GM12874 (cell line): ENCODE measurements around the gene GRIK5.

ENCODE experiments used
- TF ChIP-seq, protein P1 (sequence below): IDR thresholded peaks from 2 replicates; pipeline ENCODE4 v1.5.1; 2011; ENCODE audit warnings: low read depth, mild to moderate bottlenecking, control low read depth, low read length, moderate library complexity; ENCODE audit not compliant: insufficient read depth

The GRIK5 gene

DNA sequence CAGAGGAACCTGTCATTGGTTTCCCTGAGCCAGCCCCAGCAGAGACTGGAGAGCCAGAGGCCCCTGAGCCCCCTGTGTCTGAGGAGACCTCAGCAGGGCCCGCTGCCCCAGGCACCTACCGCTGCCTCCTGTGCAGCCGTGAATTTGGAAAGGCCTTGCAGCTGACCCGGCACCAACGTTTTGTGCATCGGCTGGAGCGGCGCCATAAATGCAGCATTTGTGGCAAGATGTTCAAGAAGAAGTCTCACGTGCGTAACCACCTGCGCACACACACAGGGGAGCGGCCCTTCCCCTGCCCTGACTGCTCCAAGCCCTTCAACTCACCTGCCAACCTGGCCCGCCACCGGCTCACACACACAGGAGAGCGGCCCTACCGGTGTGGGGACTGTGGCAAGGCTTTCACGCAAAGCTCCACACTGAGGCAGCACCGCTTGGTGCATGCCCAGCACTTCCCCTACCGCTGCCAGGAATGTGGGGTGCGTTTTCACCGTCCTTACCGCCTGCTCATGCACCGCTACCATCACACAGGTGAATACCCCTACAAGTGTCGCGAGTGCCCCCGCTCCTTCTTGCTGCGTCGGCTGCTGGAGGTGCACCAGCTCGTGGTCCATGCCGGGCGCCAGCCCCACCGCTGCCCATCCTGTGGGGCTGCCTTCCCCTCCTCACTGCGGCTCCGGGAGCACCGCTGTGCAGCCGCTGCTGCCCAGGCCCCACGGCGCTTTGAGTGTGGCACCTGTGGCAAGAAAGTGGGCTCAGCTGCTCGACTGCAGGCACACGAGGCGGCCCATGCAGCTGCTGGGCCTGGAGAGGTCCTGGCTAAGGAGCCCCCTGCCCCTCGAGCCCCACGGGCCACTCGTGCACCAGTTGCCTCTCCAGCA, 10.1 kb upstream of the GRIK5 start:
- TF ChIP-seq, protein P1, sequence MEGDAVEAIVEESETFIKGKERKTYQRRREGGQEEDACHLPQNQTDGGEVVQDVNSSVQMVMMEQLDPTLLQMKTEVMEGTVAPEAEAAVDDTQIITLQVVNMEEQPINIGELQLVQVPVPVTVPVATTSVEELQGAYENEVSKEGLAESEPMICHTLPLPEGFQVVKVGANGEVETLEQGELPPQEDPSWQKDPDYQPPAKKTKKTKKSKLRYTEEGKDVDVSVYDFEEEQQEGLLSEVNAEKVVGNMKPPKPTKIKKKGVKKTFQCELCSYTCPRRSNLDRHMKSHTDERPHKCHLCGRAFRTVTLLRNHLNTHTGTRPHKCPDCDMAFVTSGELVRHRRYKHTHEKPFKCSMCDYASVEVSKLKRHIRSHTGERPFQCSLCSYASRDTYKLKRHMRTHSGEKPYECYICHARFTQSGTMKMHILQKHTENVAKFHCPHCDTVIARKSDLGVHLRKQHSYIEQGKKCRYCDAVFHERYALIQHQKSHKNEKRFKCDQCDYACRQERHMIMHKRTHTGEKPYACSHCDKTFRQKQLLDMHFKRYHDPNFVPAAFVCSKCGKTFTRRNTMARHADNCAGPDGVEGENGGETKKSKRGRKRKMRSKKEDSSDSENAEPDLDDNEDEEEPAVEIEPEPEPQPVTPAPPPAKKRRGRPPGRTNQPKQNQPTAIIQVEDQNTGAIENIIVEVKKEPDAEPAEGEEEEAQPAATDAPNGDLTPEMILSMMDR = no peak

DNA sequence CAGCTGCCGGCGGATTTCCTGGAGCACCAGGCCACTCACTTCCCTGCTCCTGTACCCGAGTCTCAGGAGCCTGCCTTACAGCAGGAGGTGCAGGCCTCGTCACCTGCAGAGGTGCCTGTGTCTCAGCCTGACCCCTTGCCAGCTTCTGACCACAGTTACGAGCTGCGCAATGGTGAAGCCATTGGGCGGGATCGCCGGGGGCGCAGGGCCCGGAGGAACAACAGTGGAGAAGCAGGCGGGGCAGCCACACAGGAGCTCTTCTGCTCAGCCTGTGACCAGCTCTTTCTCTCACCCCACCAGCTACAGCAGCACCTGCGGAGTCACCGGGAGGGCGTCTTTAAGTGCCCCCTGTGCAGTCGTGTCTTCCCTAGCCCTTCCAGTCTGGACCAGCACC, 9.3 kb upstream of the GRIK5 start:
- TF ChIP-seq, protein P1 = no peak

DNA sequence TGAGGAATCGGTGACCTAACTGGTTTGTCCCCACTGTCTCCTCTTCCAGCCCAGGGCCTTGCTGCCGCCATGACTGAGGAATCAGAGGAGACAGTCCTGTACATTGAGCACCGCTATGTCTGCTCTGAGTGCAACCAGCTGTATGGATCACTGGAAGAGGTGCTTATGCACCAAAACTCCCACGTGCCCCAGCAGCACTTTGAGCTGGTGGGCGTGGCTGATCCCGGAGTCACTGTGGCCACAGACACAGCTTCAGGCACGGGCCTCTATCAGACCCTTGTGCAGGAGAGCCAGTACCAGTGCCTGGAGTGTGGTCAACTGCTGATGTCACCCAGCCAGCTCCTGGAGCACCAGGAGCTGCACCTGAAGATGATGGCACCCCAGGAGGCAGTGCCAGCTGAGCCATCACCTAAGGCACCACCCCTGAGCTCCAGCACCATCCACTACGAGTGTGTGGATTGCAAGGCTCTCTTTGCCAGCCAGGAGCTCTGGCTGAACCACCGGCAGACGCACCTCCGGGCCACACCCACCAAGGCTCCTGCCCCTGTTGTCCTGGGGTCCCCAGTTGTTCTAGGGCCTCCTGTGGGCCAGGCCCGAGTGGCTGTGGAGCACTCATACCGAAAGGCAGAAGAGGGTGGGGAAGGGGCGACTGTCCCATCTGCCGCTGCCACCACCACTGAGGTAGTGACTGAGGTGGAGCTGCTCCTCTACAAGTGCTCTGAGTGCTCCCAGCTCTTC, 8.7 kb upstream of the GRIK5 start:
- TF ChIP-seq, protein P1 = no peak

DNA sequence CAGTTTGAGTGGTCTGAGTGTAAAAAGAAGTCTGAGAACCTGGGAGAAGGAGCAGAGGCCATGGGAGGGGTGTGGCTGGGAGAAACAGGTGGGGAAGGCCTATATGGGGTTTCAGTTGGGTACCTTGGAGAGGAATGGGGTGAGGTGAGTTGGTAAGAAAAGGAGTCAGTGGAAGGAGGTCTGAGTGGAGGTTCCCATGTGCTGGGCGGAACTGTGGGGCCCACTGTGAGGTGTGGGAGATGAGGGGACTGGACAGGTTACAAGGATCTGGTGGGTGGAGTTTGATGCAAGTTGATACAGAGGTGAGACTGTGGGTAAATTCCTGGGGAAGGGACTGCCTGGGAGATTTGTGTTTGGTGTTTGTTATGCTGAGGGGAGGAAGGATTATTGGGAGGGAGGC, 8.1 kb upstream of the GRIK5 start:
- TF ChIP-seq, protein P1 = no peak

DNA sequence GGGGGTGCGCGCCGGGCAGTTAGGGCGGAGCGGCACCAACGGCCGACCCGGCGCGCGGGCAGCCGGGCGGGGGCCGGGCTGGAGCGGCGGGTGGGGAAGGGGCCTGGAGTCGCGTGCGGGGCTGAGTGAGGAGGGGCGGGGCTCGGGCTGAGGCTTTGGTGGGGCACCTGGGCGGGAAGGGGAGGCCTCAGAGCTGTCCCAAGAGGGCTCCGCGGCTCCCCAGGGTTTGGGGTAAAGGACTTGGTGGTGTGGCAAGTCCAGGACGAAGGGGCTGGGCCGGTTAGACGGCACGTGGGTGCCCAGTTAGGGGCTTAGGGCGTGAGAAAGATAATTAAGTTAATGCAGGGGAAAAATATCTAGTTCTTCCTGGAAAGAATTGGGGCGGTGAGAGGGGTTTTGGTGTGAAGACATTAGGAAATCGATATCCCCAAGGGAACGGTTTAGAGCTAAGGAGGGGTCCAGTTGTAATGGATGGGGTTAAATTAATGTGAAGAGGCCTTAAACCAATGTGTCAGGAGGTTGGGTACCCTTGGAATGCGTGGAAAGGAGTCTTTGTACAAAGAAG, 6.5 kb upstream of the GRIK5 start:
- TF ChIP-seq, protein P1 = no peak

DNA sequence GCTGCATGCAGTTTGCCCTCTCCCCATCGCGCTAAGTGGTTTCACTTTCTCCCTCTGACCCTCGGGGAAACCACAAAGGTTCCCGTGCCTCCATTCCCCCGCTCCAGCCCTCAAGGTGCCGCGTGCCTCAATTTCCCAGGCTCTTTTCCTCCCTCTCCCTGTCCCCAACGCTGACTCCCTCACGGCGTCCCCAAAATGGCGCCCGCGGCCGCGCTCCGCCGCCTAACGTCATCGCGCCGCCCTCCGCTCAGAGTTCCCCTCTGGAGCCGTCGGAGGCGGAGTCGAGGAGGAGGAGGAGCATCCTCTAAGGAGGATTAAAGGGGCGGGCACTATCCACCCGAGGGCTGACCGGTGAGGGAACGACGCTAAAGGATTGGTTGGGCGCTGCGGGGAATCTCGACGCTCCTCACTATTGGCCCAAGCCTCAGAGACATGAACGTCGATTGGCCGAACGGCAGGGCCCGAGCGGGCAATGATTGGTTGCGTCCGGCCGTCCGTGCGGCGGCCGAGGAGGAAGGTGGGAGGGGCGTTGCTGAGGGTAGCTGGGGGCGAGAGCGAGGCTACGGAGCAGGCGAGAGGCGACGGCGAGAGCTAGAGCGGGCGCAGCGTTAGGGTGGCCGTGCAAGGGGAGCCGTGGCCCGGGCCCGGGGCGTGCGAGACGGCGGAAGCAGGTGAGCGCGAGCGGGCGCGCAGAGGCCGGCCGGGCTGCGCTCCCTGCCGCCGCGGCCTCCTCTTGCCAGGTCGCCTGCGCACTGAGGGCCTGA, 5.8 kb upstream of the GRIK5 start, which contains the start of gene ZNF574:
ZNF574 (plus strand) TSS at position 551 of the 764 bp plus-strand sequence. CDS start 2,441 bp downstream, outside the sequence.
- TF ChIP-seq, protein P1 = no peak

DNA sequence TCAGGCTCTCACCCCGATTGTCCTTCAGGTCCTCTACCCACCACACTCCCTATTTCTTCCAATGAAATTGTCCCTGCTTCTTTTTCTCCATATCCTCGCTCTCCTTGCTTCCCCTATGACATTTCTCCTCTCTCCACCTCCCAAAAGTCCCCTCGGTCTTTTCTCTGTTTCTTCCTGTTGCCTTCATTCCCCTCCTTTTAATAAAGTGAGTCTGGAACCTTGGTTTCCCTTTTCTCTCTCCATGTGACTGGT, 5.3 kb upstream of the GRIK5 start:
- TF ChIP-seq, protein P1 = no peak
